HL-60 (cell line): ENCODE data around the gene IMMP2L.

Experiments
- DNase-seq, 2 experiments: peaks; one replicate each; pipeline ENCODE4 v3.0.0-alpha.2; 2010 to 2020; ENCODE audit warnings: low read depth in 1 of 2, low spot score in 1 of 2
- H3K27ac ChIP-seq: fragments of 250-450 bp; sonication (Bioruptor Pico); replicated peaks from 2 replicates; pipeline ENCODE4 v1.5.1; 2020; ENCODE audit warnings: mild to moderate bottlenecking, moderate library complexity
- H3K27me3 ChIP-seq: fragments of 250-450 bp; sonication (Bioruptor Pico); 2 replicates; pipeline ENCODE4 v1.5.1; 2021; ENCODE audit warnings: mild to moderate bottlenecking, moderate library complexity; ENCODE audit not compliant: insufficient read depth, poor library complexity, severe bottlenecking
- H3K4me3 ChIP-seq: replicated peaks from 2 replicates; pipeline ENCODE4 v1.5.1; 2011; ENCODE audit warnings: mild to moderate bottlenecking, control low read depth, low read length; ENCODE audit not compliant: insufficient read depth
- CTCF ChIP-seq: IDR thresholded peaks from one replicate; pipeline ENCODE4 v1.5.1; 2011; ENCODE audit warnings: low read length, control low read depth, inconsistent platforms; ENCODE audit not compliant: insufficient read depth
- GABPA ChIP-seq: IDR thresholded peaks from 2 replicates; pipeline ENCODE4 v1.6.1; 2012; ENCODE audit warnings: low read depth
- POLR2AphosphoS5 ChIP-seq: IDR thresholded peaks from 2 replicates; pipeline ENCODE4 v1.6.1; 2012; ENCODE audit warnings: low read depth
- SPI1 ChIP-seq: IDR thresholded peaks from 2 replicates; pipeline ENCODE4 v1.6.1; 2012; ENCODE audit warnings: low read depth, mild to moderate bottlenecking, borderline replicate concordance
- TF ChIP-seq, protein P1 (sequence below): IDR thresholded peaks from 2 replicates; pipeline ENCODE4 v1.6.1; 2012; ENCODE audit warnings: low read depth; ENCODE audit not compliant: insufficient replicate concordance

Gene IMMP2L

DNA sequence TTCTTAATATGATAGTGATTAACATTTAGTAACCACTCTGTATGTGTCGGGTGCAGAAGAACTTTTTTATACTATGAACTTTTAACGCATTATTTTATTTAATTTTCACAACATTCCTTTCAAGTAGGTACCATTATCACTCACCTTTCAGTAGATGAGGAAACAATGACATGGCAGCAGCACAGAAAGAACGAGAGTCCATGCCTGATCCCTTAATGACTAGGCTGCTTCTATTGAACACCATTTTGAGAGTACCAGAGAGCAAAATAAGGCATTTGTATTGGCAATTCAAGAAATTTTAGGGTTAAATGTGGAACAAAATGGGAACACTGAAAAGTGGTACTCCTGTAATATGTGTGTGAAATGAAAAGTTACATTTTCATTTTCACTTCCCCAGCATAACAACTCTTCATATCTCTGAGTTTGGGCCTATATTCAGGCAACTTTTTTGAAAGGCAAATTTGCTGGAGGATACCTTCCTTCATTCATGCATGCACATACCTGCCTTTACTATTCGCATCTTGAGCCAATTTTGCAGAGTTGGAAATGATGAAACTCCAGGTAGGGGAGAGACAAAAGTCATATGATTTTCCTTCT is 458.5 kb downstream of the IMMP2L start:
- H3K4me3 ChIP-seq, result no peak overlapping the region
- no peak overlapping the region for H3K27ac ChIP-seq

GRCh38 chr7:111103136-111103535 is 459.2 kb downstream of the IMMP2L start:
- no peak for DNase-seq
- Histone ChIP-seq H3K4me3 (no peak overlapping the region), H3K27me3 (no peaks in the 10 kb centered on the region), H3K27ac (no peak overlapping the region)
- TF ChIP-seq POLR2AphosphoS5 (no peak), SPI1 (no peak)
- TF ChIP-seq, protein P1, sequence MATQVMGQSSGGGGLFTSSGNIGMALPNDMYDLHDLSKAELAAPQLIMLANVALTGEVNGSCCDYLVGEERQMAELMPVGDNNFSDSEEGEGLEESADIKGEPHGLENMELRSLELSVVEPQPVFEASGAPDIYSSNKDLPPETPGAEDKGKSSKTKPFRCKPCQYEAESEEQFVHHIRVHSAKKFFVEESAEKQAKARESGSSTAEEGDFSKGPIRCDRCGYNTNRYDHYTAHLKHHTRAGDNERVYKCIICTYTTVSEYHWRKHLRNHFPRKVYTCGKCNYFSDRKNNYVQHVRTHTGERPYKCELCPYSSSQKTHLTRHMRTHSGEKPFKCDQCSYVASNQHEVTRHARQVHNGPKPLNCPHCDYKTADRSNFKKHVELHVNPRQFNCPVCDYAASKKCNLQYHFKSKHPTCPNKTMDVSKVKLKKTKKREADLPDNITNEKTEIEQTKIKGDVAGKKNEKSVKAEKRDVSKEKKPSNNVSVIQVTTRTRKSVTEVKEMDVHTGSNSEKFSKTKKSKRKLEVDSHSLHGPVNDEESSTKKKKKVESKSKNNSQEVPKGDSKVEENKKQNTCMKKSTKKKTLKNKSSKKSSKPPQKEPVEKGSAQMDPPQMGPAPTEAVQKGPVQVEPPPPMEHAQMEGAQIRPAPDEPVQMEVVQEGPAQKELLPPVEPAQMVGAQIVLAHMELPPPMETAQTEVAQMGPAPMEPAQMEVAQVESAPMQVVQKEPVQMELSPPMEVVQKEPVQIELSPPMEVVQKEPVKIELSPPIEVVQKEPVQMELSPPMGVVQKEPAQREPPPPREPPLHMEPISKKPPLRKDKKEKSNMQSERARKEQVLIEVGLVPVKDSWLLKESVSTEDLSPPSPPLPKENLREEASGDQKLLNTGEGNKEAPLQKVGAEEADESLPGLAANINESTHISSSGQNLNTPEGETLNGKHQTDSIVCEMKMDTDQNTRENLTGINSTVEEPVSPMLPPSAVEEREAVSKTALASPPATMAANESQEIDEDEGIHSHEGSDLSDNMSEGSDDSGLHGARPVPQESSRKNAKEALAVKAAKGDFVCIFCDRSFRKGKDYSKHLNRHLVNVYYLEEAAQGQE, result no peak

More for the DNA sequence above, 458.5 kb downstream of the IMMP2L start:
- no peak for TF ChIP-seq GABPA
- no peak for TF ChIP-seq CTCF
- no peak for TF ChIP-seq POLR2AphosphoS5
- no peak for TF ChIP-seq SPI1
- TF ChIP-seq, protein P1, result no peak
- DNase-seq, result no peak
- H3K27me3 ChIP-seq, result no peaks in the 10 kb centered on the region

GRCh38 chr7:111101856-111102646 is 460.2 kb downstream of the IMMP2L start:
- Histone ChIP-seq H3K27me3 (no peaks in the 10 kb centered on the region), H3K27ac (no peak overlapping the region), H3K4me3 (no peak overlapping the region)
- TF ChIP-seq, protein P1, result no peak
- TF ChIP-seq GABPA (no peak), CTCF (no peak), POLR2AphosphoS5 (no peak), SPI1 (no peak)
- no peak for DNase-seq
